BLaER1 treated with 17β-estradiol and CSF1 and Interleukin-3, amounts not matched to agents 10 nM and 100 nM (cell line): ENCODE results near the gene TMEM108.

Experiments
- H3K27ac ChIP-seq, 11 experiments: shearing (Covaris generic); formaldehyde crosslinking; 2 replicates each; pipeline ENCODE4 v1.8.1; 2022
- H3K27me3 ChIP-seq, 11 experiments: shearing (Covaris generic); formaldehyde crosslinking; 2 replicates each; pipeline ENCODE4 v1.8.1; 2022
- H3K36me3 ChIP-seq, 11 experiments: shearing (Covaris generic); formaldehyde crosslinking; 2 replicates each; pipeline ENCODE4 v1.8.1; 2022
- H3K4me1 ChIP-seq, 10 experiments: shearing (Covaris generic); formaldehyde crosslinking; 2 replicates each; pipeline ENCODE4 v1.8.1; 2022
- H3K4me2 ChIP-seq, 11 experiments: shearing (Covaris generic); formaldehyde crosslinking; 2 replicates each; pipeline ENCODE4 v1.8.1; 2022
- H3K4me3 ChIP-seq, 10 experiments: shearing (Covaris generic); formaldehyde crosslinking; 2 replicates each; pipeline ENCODE4 v1.8.1; 2022
- H3K9ac ChIP-seq, 11 experiments: shearing (Covaris generic); formaldehyde crosslinking; 2 replicates each; pipeline ENCODE4 v1.8.1; 2022
- H3K9me3 ChIP-seq, 11 experiments: shearing (Covaris generic); formaldehyde crosslinking; replicated peaks in 1 of 11; 2 replicates each; pipeline ENCODE4 v1.8.1; 2022
- H4K20me1 ChIP-seq, 11 experiments: shearing (Covaris generic); formaldehyde crosslinking; 2 replicates each; pipeline ENCODE4 v1.8.1; 2022
- Cebpa-rat ChIP-seq, 11 experiments: shearing (Covaris generic); IDR thresholded peaks; 2 replicates each; pipeline ENCODE4 v1.8.1; 2022

The TMEM108 gene

GRCh38 chr3:133295944-133296917 is 258.0 kb downstream of the TMEM108 start:
- Histone ChIP-seq H3K4me3 (no peak overlapping the region), H3K9ac (no peak overlapping the region), H3K9me3 (no peaks in the 10 kb centered on the region), H3K27me3 (no peaks in the 10 kb centered on the region), H3K27ac (no peak overlapping the region), H3K4me2 (peak overlapping the region in 9 of 11 experiments; percentile 5 to 73 (median 45); a peak in 15 of 22 replicates), H3K36me3 (no peaks in the 10 kb centered on the region), H4K20me1 (no peaks in the 10 kb centered on the region), H3K4me1 (peaks cover 23 to 56% (median 47%) of the 10 kb centered on the region in 10 experiments)
- no peak for TF ChIP-seq Cebpa-rat (IDR thresholded peaks at IDR 0.05)

DNA sequence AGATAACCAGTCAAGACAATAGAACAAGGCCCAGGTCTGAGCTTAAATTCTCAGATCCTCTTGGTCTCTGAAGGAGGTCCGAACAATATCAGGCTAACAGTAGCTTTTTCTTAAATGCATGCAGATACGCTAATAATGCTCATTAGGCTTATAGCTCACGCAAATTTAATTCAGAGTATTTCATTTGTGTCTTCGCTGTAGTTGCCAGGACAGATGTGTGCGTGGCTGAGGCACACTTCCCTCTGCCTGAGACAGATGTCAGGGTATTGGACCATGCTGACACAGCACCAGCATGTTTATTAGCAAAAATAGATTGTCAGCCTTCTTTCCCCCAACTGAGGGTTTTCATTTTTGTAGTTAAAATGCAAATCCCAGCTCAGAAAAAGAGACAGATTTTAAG is 258.8 kb downstream of the TMEM108 start:
- H3K9ac ChIP-seq = no peak overlapping the region
- no peaks in the 10 kb centered on the region for H4K20me1 ChIP-seq
- H3K4me1 ChIP-seq = peaks cover 31 to 63% (median 54%) of the 10 kb centered on the region in 10 experiments
- peak overlapping the region in 10 of 11 experiments; percentile 5 to 60 (median 42); a peak in 18 of 22 replicates for H3K4me2 ChIP-seq
- no peaks in the 10 kb centered on the region for H3K36me3 ChIP-seq
- H3K9me3 ChIP-seq = peaks cover 0 to 4% (median 0%) of the 10 kb centered on the region in 11 experiments; a peak in 5 of 22 replicates
- H3K27me3 ChIP-seq = no peaks in the 10 kb centered on the region
- no peak overlapping the region for H3K4me3 ChIP-seq
- no peak overlapping the region for H3K27ac ChIP-seq
- no peak for TF ChIP-seq Cebpa-rat (IDR thresholded peaks at IDR 0.05)

DNA sequence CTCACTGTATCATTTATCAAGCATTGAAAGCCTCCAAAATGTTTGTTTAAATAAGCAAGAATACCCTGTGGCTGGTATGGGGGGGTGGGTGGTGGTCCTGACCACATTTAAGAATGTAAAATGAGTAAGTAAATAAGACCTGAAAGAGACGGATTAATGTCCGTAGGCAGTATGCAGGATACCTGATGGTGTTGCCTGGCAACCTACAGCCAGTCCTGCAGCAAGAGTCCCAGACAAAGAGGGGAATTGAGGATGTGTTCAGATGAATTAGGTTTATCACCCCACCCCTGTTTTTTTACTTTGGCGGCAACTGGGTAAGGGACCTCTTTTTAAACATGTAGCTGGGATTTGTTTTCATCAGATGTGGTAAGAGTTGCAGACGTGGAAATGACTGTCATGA is 261.9 kb downstream of the TMEM108 start:
- Histone ChIP-seq H3K27ac (no peak overlapping the region), H3K36me3 (no peaks in the 10 kb centered on the region), H3K4me3 (no peak overlapping the region), H4K20me1 (no peaks in the 10 kb centered on the region), H3K4me1 (peaks cover 17 to 41% (median 32%) of the 10 kb centered on the region in 10 experiments), H3K4me2 (no peak overlapping the region), H3K9me3 (peaks cover 3 to 19% (median 10%) of the 10 kb centered on the region in 11 experiments; a peak in 10 of 22 replicates), H3K9ac (no peak overlapping the region), H3K27me3 (no peaks in the 10 kb centered on the region)
- TF ChIP-seq Cebpa-rat (IDR thresholded peaks at IDR 0.05) = no peak

DNA sequence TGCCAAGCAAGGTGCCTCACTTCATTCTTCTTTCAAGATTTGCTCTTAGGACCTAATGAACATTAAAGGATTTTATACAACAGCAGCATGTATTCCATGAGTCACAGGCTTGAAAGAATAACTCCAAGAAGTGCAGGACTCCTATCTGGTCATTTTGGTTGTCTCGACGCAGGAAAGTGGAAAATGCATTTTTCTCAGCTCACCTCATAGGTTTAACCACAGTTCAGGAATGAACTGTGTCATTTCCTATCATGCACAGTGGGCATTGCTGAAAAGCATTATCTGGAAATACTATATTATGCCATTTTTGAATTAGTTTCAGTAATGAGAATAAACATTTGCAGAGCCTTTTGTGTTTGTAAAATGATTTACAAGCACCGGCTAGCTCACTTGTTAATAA is 263.0 kb downstream of the TMEM108 start:
- H4K20me1 ChIP-seq = no peaks in the 10 kb centered on the region
- peaks cover 17 to 33% (median 25%) of the 10 kb centered on the region in 10 experiments for H3K4me1 ChIP-seq
- H3K27ac ChIP-seq = no peak overlapping the region
- no peak overlapping the region for H3K9ac ChIP-seq
- H3K9me3 ChIP-seq = peaks cover 3 to 19% (median 10%) of the 10 kb centered on the region in 11 experiments; a peak in 10 of 22 replicates
- TF ChIP-seq Cebpa-rat (IDR thresholded peaks at IDR 0.05) = no peak
- H3K4me3 ChIP-seq = no peak overlapping the region
- H3K27me3 ChIP-seq = no peaks in the 10 kb centered on the region
- H3K4me2 ChIP-seq = peak overlapping the region in 5 of 11 experiments; percentile 45 to 67 (median 54); a peak in 9 of 22 replicates
- no peaks in the 10 kb centered on the region for H3K36me3 ChIP-seq

DNA sequence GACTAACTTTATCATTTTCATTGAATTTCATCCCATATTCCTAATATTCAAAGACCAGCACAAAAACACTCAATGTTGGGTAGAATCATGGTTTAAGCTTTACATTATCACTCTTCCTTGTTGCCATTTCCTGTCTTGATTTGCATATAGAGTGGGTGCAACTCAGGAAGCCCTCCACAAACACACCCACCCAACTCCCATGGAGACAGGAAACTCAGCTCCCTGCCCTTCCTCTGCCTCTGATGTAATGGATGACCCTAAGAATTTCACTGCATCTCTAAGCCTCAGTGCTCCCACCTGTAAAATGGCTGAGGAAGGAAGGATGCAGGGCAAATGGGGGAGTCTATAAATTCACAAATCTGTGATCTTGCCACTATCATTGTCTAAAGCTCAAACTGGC is 263.5 kb downstream of the TMEM108 start:
- no peaks in the 10 kb centered on the region for H3K36me3 ChIP-seq
- no peak overlapping the region for H3K4me3 ChIP-seq
- H3K9ac ChIP-seq = no peak overlapping the region
- no peak for TF ChIP-seq Cebpa-rat (IDR thresholded peaks at IDR 0.05)
- H3K27me3 ChIP-seq = no peaks in the 10 kb centered on the region
- H3K9me3 ChIP-seq = peaks cover 3 to 19% (median 10%) of the 10 kb centered on the region in 11 experiments; a peak in 10 of 22 replicates
- peaks cover 15 to 28% (median 20%) of the 10 kb centered on the region in 10 experiments; a peak in 19 of 20 replicates for H3K4me1 ChIP-seq
- no peaks in the 10 kb centered on the region for H4K20me1 ChIP-seq
- peak overlapping the region; percentile 21 to 67 (median 54); a peak in 19 of 22 replicates for H3K4me2 ChIP-seq
- H3K27ac ChIP-seq = no peak overlapping the region

- no peak for TF ChIP-seq Cebpa-rat (IDR thresholded peaks at IDR 0.05)
Measured at GRCh38 chr3:133303430-133303829, 265.2 kb downstream of the TMEM108 start.

DNA sequence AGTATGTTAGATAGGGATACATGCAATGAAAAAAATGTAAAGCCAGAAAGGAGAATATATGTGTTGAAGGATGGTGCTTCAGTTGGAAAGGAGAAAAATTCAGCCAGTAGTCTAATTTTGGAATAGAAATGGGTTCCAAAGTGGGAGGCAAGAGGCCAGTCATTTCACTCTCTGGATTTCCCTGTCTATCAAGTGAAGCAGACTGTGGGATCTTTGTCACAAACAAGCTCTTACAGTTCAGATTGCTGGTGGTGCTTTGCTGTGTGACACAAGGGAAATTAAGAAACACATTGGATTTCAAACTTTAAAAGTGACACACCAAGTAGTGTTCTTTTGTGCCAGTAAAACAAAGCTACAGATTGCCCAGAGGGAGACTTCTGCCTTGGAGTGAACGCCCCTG is 279.7 kb downstream of the TMEM108 start:
- Histone ChIP-seq H3K4me3 (no peak overlapping the region), H4K20me1 (no peaks in the 10 kb centered on the region), H3K36me3 (no peaks in the 10 kb centered on the region), H3K4me1 (no peaks in the 10 kb centered on the region), H3K4me2 (no peak overlapping the region), H3K27me3 (no peaks in the 10 kb centered on the region), H3K9me3 (peaks cover 22 to 33% (median 27%) of the 10 kb centered on the region in 11 experiments), H3K27ac (no peak overlapping the region), H3K9ac (no peak overlapping the region)
- TF ChIP-seq Cebpa-rat (IDR thresholded peaks at IDR 0.05) = no peak

More at GRCh38 chr3:133303430-133303829, 265.2 kb downstream of the TMEM108 start:
- H3K4me3 ChIP-seq = no peak overlapping the region
- H4K20me1 ChIP-seq = no peaks in the 10 kb centered on the region
- peaks cover 7 to 20% (median 13%) of the 10 kb centered on the region in 10 experiments; a peak in 18 of 20 replicates for H3K4me1 ChIP-seq
- no peak overlapping the region for H3K27ac ChIP-seq
- no peaks in the 10 kb centered on the region for H3K27me3 ChIP-seq
- H3K4me2 ChIP-seq = peak overlapping the region in 1 of 11 experiments; percentile 12; a peak in 1 of 22 replicates
- H3K36me3 ChIP-seq = no peaks in the 10 kb centered on the region
- no peak overlapping the region for H3K9ac ChIP-seq
- H3K9me3 ChIP-seq = peaks cover 3 to 19% (median 10%) of the 10 kb centered on the region in 11 experiments; a peak in 10 of 22 replicates

- Histone ChIP-seq H3K9ac (no peak overlapping the region), H3K27me3 (no peaks in the 10 kb centered on the region), H4K20me1 (no peaks in the 10 kb centered on the region), H3K9me3 (peaks cover 0 to 14% (median 3%) of the 10 kb centered on the region in 11 experiments; a peak in 5 of 22 replicates), H3K4me2 (no peak overlapping the region), H3K4me1 (peaks cover 0 to 5% (median 0%) of the 10 kb centered on the region in 10 experiments; a peak in 1 of 20 replicates), H3K27ac (no peak overlapping the region), H3K36me3 (no peaks in the 10 kb centered on the region), H3K4me3 (no peak overlapping the region)
- TF ChIP-seq Cebpa-rat (IDR thresholded peaks at IDR 0.05) = no peak
Measured at GRCh38 chr3:133328373-133328772, 290.2 kb downstream of the TMEM108 start.

- Histone ChIP-seq H3K27me3 (no peaks in the 10 kb centered on the region), H3K27ac (no peak overlapping the region), H3K9me3 (peaks cover 0 to 1% (median 0%) of the 10 kb centered on the region in 11 experiments; a peak in 1 of 22 replicates), H3K9ac (no peak overlapping the region), H4K20me1 (no peaks in the 10 kb centered on the region), H3K4me3 (no peak overlapping the region), H3K4me1 (peaks cover 0 to 5% (median 0%) of the 10 kb centered on the region in 10 experiments; a peak in 1 of 20 replicates), H3K4me2 (no peak overlapping the region; a peak in 1 of 22 replicates), H3K36me3 (no peaks in the 10 kb centered on the region)
- no peak for TF ChIP-seq Cebpa-rat (IDR thresholded peaks at IDR 0.05)
Measured at GRCh38 chr3:133329626-133330025, 291.4 kb downstream of the TMEM108 start.
